WERI-Rb-1 (cell line): ENCODE data around the gene CST8.

Experiments used
- DNase-seq: peaks from one replicate; pipeline ENCODE4 v3.0.0-alpha.2; 2020
- H3K27ac ChIP-seq: fragments of 250-450 bp; sonication (Bioruptor Pico); 2 replicates; pipeline ENCODE4 v1.5.1; 2020; ENCODE audit warnings: mild to moderate bottlenecking, moderate library complexity
- H3K27me3 ChIP-seq: fragments of 250-450 bp; sonication (Bioruptor Pico); 2 replicates; pipeline ENCODE4 v1.5.1; 2021; ENCODE audit warnings: mild to moderate bottlenecking, low read depth, moderate library complexity; ENCODE audit not compliant: insufficient read depth, severe bottlenecking
- H3K36me3 ChIP-seq: fragments of 250-450 bp; sonication (Bioruptor Pico); 2 replicates; pipeline ENCODE4 v1.5.1; 2020; ENCODE audit warnings: mild to moderate bottlenecking, moderate library complexity
- H3K4me3 ChIP-seq: 2 replicates; pipeline ENCODE4 v1.5.1; 2011; ENCODE audit warnings: low read depth, mild to moderate bottlenecking, control low read depth, low read length
- H3K9me3 ChIP-seq: fragments of 250-450 bp; sonication (Bioruptor Pico); 2 replicates; pipeline ENCODE4 v1.5.1; 2021; ENCODE audit warnings: mild to moderate bottlenecking, moderate library complexity; ENCODE audit not compliant: severe bottlenecking
- TF ChIP-seq, protein P1 (sequence below): IDR thresholded peaks from 2 replicates; pipeline ENCODE4 v1.5.1; 2011; ENCODE audit warnings: low read depth, mild to moderate bottlenecking, control low read depth, inconsistent platforms, low read length

Gene CST8

DNA sequence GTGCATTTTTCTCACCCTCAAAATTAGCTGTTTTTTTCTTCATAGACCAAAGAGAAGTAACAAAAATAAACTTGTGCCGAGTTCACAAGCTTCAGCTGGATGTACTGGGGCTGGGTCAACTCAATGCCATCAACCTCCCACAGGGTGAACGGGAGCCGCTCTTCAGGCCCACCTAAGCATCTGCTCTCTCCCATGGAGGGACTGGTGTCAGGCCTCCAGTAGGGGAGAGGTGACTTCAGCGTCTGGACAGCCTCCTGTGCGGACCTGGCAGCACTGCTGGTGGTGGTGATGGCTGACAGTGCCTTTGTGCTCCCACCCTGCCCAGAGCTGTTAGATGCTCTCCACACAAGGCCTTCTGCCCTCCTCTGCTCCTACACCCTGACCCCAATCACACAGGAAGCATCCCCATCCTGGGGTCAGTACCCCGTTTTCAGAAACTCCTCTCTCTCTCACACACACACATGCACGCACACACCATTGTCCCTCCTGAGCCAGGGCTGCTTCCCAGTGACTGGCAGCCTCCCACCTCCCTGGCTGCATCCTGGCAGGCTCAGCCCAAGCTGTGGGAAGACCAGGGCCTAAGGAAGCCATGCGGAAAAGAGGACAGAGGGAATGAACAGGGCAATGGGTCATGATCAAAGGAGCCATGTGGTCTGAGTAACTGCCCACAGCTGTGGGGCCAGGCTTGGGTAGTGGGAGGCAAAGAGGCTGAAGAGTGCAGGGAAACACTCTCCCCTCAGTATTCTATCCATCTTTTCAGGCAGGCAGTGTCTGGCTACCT is 17.7 kb downstream of the CST8 start:
- DNase-seq: no peak
- H3K27ac ChIP-seq: no peak overlapping the region
- TF ChIP-seq, protein P1, sequence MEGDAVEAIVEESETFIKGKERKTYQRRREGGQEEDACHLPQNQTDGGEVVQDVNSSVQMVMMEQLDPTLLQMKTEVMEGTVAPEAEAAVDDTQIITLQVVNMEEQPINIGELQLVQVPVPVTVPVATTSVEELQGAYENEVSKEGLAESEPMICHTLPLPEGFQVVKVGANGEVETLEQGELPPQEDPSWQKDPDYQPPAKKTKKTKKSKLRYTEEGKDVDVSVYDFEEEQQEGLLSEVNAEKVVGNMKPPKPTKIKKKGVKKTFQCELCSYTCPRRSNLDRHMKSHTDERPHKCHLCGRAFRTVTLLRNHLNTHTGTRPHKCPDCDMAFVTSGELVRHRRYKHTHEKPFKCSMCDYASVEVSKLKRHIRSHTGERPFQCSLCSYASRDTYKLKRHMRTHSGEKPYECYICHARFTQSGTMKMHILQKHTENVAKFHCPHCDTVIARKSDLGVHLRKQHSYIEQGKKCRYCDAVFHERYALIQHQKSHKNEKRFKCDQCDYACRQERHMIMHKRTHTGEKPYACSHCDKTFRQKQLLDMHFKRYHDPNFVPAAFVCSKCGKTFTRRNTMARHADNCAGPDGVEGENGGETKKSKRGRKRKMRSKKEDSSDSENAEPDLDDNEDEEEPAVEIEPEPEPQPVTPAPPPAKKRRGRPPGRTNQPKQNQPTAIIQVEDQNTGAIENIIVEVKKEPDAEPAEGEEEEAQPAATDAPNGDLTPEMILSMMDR: no peak
- H3K27me3 ChIP-seq: peaks cover 28% of the 10 kb centered on the region
- no peaks in the 10 kb centered on the region for H3K9me3 ChIP-seq
- H3K4me3 ChIP-seq: no peak overlapping the region
- no peaks in the 10 kb centered on the region for H3K36me3 ChIP-seq

DNA sequence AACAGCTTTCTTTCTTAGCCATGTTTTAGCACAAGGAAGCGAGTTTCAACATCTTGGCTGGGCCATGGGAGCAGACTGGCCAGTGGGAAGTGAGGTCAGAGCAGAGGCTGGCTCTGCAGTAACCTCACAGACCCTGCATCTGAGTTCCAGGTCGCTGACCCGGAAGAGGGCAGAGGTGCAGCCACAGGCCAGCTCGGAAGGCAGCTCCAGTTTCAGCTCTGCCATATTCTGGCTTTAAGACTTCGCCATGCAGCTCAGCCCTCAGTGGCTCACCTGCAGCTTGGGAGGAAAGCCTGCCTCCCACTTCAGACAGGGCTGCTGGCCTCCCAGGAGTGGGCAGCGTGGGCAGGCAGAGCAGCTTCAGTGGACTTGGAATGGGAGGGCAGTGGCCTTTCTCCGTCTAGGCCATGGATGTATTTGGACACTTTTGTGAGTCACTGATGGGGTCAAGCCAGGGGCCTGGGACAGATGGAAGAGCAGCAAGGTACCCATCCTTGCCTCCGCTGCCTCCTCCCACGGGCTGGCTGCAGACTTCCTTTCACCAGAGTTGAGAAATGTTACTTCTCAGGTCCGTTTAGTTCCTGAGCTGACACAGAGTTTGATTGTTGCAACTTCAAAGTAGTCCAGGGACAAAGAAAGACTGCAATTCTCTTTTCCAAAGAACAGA is 18.5 kb downstream of the CST8 start:
- H3K9me3 ChIP-seq: no peaks in the 10 kb centered on the region
- DNase-seq: no peak
- H3K36me3 ChIP-seq: no peaks in the 10 kb centered on the region
- TF ChIP-seq, protein P1: no peak
- no peak overlapping the region for H3K4me3 ChIP-seq
- no peak overlapping the region for H3K27ac ChIP-seq
- peaks cover 28% of the 10 kb centered on the region for H3K27me3 ChIP-seq

DNA sequence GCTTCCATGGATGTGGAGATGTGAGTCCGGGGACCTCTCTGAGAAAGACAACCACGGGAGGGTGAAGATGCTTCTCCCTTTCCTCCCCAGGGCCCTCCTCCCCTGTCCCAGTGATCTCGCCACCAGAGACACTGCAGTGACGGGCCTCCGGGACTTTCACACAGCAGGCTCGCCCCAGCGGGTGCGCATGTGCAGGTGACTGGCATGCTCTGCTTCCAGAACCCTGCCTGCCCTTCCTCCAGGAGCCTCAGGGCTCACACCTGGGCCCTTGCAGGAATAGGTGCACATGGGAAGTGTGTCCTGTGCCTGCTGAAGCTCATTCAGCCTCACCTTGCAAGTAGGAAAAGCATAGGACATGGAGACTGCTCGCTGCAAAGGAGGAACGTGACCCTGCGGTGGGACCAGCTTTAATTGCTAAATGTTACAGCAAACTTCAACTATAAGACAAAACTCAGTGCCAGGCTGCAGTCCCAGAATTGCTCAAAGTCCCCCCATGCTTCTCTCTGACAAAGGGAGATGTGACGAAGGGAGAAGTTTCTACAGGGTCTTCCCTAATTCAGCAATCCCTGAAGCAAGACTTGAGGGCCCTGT is 19.2 kb downstream of the CST8 start:
- H3K9me3 ChIP-seq: no peaks in the 10 kb centered on the region
- TF ChIP-seq, protein P1: no peak
- H3K4me3 ChIP-seq: no peak overlapping the region
- no peak overlapping the region for H3K27ac ChIP-seq
- no peaks in the 10 kb centered on the region for H3K36me3 ChIP-seq
- peaks cover 30% of the 10 kb centered on the region for H3K27me3 ChIP-seq
- no peak for DNase-seq

DNA sequence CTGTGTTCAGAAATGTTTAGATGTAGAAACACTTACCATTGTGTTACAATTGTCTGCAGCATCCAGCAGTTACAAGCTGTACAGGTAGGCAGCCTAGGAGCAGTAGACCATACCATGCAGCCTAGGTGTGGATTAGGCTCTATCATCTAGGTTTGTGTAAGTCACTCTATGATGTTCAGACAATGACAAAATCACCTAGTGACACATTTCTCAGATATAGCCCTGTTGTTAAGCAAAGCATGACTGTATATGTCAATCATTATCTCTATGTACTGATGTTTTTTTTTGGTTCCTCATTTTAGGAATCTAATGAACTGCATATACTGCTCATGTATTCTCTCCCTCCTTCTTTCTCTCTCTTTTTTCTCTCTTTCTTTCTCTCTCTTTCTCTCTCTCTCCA is 22.2 kb downstream of the CST8 start:
- Histone ChIP-seq H3K36me3 (no peaks in the 10 kb centered on the region), H3K9me3 (no peaks in the 10 kb centered on the region), H3K4me3 (no peak overlapping the region), H3K27ac (no peak overlapping the region), H3K27me3 (peaks cover 31% of the 10 kb centered on the region)
- no peak for DNase-seq
- TF ChIP-seq, protein P1: no peak

DNA sequence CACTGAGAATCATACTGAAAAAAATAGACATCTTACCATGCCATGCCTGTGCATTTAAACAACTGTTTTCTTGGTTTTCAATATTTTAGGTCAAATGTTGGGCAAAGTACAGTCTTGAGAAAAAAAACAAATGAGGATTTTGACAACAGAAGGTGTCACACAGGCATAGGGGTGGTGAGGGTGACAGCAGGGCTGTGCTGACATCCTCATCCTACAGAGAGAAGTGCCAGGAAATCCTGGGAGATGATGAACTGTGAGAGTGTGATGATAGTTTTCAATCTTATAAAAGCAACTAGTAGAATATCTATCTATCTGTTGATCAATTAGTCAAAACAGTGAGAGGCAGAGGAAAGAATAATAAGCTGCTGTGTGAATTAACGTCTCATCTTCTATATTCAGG is 23.9 kb downstream of the CST8 start:
- peaks cover 17% of the 10 kb centered on the region for H3K27me3 ChIP-seq
- TF ChIP-seq, protein P1: no peak
- no peak for DNase-seq
- H3K36me3 ChIP-seq: no peaks in the 10 kb centered on the region
- H3K4me3 ChIP-seq: no peak overlapping the region
- no peaks in the 10 kb centered on the region for H3K9me3 ChIP-seq
- no peak overlapping the region for H3K27ac ChIP-seq
